ENCODE results near the gene NFATC4.
A peak's percentile ranks its signal among the peaks of the same experiment; 100 is the strongest.
"Not testable (repeated sequence)": the region's sequence is repeated elsewhere in the genome, so short reads cannot be mapped to it uniquely, and the experiment has no call there.

The NFATC4 gene

DNA sequence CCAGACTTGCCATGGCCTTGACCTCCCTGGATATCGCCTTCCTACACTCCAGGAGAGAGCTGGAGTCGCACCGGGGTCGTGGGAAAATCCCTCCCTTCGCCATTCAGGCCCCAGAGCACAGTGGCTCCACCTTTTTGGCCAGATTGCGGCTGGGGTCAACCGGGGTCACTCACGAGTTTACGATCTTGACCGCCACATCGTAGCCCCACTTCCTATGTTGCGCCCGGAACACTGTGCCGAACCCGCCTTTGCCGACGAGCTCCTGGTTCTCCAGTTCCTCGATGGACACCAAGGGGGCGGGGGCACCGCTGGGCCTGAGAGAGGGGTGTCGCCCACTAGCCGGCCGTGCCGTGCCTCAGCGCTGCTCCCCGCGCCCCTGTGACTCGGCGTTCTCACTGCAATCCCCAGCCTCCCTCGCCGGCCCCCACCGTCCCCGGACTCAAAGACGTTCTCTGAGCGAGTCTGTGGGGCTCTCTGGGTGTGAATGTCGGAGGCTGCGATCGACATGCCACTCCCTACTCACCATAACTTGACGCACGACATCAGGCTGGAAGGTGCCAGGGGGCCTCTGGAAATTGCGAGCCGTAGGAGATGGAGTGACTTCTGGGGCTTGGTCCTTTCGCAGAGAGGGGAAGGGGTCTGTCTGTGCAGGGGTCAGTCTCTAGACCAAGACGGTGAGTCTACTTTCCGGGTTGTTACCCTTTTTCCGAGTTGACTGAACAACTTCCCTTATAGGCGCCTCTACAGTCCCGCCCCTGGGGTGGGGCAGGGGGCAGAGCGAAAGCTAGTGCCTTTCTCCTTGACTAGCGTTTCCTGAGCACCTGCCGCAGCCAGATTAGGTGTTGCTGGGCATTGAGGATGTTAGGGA is 28.5 kb upstream of the NFATC4 start, which contains the start of gene RIPK3:
TSS of gene RIPK3 (minus strand) at position 708 of the 868 bp plus-strand sequence. CDS start at position 543, 165 bp downstream.
- DNase-seq, result peak; percentile 34 to 72 (median 60)

DNA sequence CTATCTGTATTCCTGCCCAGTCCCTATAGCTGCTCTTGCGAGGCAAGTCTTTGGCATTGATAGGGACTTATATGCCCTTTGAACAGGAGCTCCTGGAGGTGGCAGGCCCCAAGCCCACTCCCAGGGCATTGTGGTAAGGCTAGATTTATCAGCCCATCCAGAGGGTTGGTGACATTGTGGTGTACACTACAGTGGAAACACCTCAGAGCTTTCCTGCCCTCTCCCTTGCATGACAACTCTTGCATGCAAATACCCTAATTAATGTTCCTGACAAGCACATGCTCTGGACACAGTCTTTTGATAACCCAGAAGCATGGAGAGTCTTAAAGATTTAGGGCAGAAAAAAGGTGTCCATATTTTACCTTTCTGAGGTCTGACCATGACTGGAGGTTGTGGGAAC is 27.4 kb upstream of the NFATC4 start:
- no peak for DNase-seq

DNA sequence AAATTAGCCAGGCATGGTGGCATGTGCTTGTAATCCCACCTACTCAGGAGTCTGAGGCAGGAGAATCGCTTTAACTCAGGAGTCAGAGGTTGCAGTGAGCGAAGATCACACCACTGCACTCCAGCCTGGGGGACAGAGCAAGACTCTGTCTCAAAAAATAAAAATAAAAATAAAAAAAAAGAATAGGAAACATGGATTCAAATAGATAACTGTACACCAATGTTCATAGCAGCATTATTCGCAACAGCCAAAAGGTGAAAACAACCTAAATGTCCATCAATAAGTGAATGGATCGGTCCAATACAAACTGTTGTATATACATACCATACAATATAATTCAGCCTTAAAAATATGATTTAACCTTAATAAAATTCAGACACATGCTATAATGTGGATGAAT is 25.1 kb upstream of the NFATC4 start:
- no peak for DNase-seq

DNA sequence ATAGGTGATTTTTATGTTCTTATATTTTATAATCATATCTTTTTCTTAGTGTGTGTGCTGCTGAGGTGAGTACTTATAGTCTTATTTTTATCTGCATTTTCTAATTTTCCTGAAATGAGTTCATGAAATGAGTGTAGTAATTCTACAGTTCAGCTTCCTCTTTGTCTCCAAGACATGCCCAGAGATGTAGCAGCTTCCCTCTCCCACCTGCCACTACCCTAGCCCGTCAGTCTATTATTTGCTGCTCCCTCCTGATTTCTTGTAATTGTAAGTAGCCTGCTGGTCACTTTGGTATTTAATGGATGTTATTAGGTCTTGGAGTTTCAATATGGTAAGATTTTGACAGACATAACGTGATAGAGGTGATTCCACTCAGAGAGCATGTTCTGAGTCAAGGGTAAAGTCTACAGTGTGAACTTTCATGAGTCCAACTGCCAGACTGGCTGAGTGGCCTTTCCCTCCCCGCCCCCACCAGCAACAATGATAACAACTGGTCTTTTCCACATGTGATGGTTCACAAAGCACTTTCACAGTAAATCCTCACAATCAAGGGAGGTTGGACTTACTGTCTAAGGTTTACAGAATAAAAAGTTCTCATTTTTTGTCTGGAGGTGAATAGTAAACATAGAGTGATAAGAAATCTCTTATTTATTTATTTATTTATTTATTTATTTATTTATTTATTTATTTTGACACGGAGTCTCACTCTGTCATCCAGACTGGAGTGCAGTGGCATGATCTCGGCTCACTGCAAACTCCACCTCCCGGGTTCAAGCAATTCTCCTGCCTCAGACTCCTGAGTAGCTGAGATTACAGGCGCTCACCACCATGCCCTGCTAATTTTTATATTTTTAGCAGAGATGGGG is 24.0 kb upstream of the NFATC4 start:
- no peak for DNase-seq

DNA sequence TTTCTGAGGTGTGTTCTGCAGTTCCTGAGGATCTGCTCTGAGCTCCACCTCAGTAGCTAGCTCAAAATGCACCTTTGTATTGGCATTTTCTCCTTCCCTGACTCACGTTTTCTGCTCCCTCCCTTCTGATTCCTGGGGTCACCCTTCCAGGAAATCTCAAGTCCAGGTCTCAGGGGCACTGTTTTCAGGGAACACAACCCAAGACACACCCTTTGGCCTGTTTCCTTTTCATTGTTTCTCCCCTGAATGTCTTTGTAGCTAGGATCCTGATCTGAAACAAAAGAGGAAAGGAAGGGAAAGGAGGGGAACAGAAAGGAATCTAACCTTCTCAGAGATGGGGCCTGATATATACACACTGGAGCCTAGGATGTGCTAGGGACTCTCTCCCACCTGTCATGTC is 20.9 kb upstream of the NFATC4 start:
- no peak for DNase-seq

DNA sequence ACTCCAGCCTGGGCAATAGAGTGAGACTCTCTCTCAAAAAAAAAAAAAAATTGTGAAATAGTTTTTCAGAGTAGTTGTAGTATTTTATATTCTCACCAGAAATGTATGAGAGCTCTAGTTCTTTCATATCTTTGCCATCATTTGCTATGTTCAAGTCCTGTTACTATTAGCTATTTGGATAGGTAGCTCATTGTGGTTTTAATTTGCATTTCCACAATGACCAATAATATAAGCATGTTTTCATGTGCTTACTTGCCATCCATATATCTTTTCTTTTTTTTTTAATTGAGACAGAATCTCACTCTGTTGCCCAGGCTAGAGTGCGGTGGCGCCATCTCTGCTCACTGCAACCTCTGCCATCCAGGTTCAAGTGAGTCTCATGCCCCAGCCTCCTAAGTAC is 19.8 kb upstream of the NFATC4 start:
- DNase-seq, result no peak

DNA sequence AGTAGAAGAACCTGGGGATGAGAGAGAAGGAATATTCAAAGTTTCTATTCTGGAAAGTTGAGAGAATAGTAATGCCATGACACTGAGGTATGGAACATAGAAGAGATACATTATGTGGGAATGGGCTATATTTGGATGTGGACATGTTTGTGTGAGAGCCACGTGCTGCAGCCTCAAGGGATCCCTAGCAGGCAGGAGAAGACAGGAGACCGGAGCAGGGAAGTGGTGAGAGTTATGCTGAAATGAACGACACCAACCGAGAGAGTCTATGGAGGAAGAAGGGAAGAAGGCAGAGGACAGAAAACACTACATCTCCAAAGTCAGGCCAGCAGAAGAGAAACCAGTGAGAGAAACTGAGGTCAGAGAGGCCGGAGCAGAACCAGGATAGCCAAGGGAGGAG is 18.2 kb upstream of the NFATC4 start:
- no peak for DNase-seq

DNA sequence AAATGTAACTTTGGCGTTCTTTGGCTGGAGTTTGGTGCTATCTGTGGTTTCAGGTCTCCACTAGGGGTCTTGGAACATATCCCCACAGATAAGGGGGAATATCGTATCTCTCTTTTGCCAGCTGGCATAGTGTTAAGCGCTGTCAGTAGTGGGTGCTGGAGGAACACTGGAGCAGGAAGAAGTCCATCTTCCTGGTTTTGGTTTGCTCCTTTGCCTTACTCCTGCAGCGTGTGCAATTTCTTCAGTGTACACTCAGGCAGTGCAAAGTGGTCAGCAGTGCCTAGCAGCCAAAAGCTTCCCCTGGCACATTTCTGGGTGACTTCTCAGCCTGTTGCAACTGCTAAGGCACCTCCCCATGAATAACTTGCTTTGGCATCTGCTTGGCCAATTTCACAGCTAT is 16.5 kb upstream of the NFATC4 start:
- DNase-seq, result no peak

DNA sequence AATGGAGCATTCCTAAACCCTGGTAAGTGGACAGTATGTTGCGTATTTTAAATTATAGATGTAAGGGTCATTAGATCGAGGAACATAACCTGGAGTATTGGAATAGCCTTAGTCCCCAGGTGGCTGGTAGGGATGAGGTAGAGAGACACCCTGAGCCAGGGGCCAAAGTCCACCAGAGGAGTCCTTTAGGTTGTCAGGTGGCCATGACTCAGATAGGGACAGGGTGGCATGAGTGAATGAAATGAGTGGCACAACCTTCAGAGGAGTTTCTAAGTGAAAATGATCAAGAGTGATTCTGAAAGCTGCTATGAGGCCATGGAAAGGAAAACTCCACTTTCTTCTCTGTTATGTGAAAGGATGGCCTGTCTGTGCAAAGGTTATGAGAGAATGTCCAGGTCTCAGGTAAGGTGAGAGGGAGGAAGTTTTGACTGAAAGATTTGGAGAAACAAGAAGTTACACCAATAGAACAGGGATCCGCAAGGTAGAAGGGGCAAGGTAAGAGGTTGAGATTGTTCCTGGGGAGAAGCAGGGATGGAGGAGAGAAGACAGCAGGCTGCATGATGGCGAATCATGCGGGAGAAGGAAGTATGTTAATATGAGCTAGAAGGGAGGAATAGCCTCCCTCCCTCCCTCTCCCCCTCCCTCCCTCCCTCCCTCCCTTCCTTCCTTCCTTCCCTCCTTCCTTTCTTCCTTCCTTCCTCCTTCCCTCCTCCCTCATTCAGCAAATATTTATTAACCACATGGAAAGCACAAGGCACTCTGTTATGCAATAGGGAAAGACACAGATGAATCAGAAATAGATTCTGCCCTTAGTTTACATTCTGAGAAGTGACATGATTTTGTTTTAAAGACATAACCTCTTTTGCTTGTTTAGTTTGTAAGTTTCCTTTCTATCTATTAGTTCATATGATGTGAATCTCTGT is 14.2 kb upstream of the NFATC4 start:
- DNase-seq, result no peak

DNA sequence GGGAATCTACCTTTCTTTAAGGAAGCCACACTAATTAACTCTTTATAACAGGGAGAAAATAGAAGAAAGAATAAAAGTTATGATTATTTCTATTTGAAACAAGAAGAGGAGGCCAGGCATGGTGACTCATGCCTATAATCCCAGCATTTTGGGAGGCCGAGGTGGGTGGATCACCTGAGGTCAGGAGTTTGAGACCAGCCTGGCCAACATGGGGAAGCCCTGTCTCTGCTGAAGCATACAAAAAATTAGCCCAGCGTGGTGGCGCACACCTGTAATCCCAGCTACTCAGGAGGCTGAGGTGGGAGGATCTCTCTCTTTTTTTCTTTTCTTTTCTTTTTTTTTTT is 13.5 kb upstream of the NFATC4 start:
- not testable (repeated sequence) for DNase-seq

DNA sequence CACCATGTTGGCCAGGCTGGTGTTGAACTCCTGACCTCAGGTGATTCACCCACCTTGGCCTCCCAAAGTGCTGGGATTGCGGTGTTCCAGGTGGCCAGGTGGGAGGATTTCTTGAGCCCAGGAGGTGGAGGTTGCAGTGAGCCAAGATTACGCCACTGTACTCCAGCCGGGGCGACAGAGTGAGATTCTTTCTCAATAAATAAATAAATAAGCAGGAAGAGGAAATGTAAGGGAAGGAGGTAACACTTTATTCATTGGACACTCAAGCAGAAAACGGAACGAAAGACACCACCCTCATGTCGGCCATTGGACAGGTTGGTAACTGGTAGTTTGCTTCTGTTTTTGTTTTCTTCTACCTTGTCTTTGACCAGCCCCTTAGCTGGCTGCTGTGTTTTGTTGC is 13.0 kb upstream of the NFATC4 start:
- no peak for DNase-seq

DNA sequence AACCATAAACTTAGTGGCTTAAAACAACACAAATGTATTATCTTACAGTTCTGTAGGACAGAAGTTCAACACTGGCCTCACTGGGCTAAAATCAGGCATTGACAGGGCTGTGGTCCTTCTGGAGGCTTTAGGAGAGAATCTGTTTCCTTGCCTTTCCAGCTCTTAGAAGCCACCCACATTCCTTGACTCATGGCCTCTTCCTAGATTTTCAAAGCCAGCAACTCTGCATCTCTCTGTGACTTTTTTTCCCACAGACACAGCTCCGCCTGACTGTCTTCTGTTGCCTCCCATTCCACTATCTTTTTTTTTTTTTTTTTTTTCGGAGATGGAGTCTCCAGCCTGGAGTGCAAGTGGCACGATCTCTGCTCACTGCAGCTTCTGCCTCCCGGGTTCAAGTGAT is 11.8 kb upstream of the NFATC4 start:
- no peak for DNase-seq

DNA sequence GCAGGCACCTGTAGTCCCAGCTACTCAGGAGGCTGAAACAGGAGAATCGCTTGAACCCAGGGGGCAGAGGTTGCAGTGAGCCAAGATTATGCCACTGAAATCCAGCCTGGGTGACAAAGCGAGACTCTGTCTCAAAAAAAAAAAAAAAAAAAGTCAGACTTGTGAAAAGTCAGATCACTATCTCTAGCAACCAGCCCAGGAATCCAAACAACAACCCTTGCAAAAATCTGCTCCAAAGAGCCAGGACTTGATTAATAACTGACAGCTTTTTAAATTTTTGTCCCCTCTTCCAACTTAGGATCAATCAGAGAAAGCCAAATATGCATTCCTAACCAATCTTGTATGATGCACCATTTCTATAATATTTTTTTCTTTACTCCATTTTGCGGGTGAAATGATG is 7.7 kb upstream of the NFATC4 start:
- no peak for DNase-seq

DNA sequence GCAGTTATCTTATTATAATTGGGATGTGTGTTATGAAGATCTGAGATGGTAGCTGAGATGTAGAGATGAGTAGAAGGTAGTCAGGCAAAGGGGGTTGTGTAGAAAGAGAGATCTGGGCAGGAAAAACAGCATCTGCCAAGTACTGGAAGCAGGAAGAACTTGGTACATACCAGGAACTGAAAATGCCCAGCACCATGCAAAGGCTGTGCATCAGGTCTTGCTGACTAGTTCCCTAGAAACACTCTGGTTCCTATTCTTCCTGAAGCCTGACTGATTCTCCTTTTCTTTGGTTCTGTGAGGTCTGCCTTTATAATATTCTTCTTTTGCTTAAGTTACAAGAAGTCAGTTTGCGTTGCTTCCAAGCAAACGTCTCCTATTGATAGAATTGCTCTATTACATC is 6.7 kb upstream of the NFATC4 start:
- DNase-seq, result no peak

DNA sequence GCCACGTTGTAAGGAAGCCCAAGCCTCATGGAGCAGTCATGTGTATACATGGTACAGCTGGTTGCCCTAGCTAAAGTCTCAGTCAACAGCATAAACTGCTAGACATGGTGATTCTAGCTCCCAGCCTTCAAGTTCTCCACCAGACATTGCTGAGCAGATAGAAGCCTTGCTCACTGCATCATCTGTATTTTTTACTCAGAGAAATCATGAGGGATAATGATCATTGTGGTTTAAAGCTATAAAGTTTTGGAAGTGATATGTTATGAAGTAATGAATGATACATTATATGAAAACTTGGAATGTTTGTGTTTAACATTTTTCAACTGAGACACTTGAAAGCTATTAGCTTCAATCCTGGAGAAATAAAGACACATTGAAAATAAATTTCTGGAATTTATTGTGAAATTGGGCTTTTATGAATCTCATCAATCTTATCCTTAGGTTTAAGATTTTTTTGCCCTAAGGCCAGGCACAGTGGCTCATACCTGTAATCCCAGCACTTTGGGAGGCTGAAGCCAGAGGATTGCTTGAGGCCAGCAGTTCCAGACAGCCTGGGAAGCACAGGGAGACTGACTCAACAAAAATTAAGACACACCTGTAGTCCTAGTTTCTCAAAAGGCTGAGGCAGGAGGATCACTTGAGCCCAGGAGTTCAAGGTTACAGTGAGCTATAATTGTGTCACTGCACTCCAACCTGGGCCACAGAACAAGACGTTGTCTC is 5.6 kb upstream of the NFATC4 start:
- DNase-seq, result no peak

DNA sequence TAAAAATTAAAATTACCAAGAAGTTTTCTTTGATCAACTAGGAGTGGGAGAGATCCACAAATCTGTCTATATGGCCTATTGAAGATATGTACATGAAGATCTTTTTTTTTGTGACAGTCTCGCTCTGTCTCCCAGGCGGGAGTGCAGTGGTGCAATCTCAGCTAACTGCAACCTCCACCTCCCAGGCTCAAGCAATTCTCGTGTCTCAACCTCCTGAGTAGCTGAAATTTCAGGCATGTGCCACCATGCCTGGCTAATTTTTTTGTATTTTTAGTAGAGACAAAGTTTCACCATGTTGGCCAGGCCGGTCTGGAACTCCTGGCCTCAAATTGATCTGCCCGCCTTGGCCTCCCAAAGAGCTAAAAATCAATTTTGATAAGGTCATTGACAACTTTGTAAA is 4.6 kb upstream of the NFATC4 start:
- no peak for DNase-seq

DNA sequence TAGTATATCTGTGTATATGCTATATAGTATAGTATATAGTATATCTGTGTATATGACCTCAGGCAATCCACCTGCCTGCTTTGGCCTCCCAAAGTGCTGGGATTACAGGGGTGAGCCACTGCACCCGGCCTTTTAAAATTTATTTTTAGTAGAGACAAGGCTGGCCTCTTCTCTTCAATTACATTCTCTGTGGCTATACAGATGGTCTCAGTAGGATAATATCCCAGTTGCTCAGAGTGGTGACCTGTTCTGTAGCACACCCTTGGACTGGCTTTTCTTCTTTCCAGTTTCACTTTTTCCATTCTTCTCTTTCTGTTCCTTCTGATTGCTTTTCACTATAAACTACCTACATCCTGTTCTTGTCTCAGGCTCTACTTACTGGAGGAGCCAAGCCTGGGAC is 3.1 kb upstream of the NFATC4 start:
- DNase-seq, result no peak

DNA sequence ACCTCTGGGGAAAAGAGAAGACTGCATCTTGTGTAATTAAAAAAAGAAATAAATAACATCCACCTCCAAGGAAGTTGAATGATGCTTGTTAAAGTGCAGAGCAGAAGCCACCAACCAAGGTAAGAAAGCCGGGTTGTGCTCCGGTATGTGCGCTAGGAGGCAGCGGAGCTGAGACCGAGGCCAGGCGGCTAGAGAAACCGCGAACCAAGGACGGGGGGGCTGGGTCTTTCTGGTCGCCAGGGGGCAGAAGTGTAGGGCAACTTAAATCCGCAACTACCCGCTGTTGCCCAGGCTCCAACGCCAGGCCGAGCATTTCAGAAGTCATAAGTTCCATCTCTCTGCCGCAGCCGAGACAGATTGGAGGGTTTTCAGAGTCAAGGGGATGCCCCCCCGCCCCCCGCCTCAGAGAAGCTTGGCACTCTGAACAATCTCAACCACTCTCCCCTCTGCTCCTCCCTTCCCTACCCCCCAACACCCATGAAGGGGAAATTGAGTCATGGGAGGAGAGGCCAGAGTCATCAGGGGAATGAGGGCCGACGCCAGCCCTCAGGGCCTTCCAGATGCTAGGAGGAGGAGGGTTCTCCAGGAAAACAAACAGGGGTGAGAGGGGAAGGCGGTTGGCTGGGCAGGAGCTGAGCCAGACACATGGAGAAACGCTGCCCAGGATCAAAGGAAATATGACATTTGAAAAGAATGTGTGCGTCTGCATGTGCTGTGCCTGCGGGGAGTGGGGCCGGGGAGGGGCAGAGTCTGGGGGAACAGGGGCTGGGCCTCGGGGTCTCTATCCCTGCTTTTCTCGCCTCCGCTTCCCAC is 2.2 kb upstream of the NFATC4 start:
- DNase-seq, result peak in 5 of 6 experiments; percentile 25 to 51 (median 43)

DNA sequence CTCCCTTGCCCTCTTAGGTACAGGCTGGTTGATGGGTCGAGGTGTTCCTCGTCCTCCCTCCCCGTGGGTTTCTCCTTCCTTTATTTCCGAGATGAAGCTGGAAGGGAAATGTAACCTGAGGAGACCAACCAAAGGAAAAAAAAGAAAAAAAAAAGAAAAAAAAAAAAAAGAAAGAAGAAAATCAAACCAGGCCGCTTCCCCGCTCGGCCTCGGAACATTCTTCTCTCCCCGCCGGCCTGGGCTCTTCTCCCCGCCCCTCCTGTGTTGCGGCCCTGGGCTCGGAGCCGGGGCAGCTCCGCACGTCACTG is 1.6 kb upstream of the NFATC4 start:
- peak in 1 of 6 experiments; percentile 37 for DNase-seq

DNA sequence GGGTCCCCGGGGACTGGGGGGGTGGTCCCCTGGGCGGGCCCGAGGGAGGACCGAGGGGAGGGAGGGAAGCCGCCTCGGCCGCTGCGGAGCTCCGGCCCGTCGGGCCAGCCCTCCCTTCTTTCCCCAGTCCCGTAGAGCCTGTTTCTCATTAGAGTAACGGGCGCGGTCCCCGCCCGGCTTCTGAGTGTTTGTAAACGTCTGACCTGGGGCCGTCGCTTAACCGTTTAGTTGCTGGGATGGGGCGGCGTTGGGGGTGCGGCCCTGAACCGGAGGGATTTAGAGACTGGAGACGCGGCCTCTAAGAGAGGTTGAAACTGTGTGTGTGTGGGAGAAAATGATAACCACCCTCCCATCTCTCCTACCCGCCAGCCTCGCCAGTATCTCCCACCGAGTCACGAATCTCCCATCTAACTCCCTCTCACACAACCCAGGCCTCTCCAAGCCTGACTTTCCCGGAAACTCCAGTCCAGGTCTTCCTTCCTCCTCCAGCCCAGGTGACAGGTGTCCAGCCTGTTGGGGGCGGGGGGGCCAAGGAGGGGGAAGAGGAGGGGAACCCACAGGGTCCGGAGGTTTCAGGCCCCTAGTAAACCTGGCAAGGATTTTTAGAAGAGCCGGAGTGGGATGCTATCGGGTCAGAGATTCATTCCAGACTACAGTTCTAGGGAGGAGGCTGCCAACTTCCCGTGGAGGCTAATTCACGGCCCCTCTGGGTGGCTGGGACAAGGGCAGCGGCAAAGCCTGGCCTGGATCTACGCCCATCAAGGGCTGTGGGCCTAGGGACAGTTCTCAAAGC is 1.1 kb upstream of the NFATC4 start:
- peak in 4 of 6 experiments; percentile 15 to 37 (median 22) for DNase-seq

DNA sequence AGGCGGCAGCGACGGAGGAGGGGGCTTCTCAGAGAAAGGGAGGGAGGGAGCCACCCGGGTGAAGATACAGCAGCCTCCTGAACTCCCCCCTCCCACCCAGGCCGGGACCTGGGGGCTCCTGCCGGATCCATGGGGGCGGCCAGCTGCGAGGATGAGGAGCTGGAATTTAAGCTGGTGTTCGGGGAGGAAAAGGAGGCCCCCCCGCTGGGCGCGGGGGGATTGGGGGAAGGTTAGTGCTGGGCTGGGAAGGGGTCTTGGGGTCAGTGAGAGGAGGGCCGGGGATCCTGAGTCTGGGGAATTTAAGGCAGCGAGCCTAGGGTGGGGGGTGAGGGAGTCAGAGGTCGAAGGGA is 203 bp downstream of the NFATC4 start:
- no peak for DNase-seq

Data from stimulated activated naive CD4-positive, alpha-beta T cell (primary cell).